ENCODE data around the gene ADCY1. TPM values are rescaled to one million over a fixed set of nuclear protein-coding genes. Genes with fewer than 3 reads are reported as not detected.

ADCY1 gene
- total and polyA plus RNA-seq, 12 donors, result 0.46 to 8.6 (median 3.4) TPM

- no peak overlapping the region for H3K4me3 ChIP-seq
- no peak for DNase-seq
- ATAC-seq, result no peak
- peaks cover 0 to 31% (median 12%) of the 10 kb centered on the region in 9 donors for H3K4me1 ChIP-seq
- H3K27me3 ChIP-seq, result no peaks in the 10 kb centered on the region
- H3K27ac ChIP-seq, result no peak overlapping the region
- H3K36me3 ChIP-seq, result peaks cover 0 to 21% (median 0%) of the 10 kb centered on the region in 9 donors
- TF ChIP-seq, protein P1, sequence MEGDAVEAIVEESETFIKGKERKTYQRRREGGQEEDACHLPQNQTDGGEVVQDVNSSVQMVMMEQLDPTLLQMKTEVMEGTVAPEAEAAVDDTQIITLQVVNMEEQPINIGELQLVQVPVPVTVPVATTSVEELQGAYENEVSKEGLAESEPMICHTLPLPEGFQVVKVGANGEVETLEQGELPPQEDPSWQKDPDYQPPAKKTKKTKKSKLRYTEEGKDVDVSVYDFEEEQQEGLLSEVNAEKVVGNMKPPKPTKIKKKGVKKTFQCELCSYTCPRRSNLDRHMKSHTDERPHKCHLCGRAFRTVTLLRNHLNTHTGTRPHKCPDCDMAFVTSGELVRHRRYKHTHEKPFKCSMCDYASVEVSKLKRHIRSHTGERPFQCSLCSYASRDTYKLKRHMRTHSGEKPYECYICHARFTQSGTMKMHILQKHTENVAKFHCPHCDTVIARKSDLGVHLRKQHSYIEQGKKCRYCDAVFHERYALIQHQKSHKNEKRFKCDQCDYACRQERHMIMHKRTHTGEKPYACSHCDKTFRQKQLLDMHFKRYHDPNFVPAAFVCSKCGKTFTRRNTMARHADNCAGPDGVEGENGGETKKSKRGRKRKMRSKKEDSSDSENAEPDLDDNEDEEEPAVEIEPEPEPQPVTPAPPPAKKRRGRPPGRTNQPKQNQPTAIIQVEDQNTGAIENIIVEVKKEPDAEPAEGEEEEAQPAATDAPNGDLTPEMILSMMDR (IDR thresholded peaks at IDR 0.05), result no peak
- no peaks in the 10 kb centered on the region for H3K9me3 ChIP-seq
- 96 to 100% methylated on average over 3 of the region's 3 CpGs for WGBS, 2 donors
- intact Hi-C loops (cut with DNase I), result no loop called here
These were observed 113.0 kb downstream of the ADCY1 start for GRCh38 chr7:45687185-45687560.

DNA sequence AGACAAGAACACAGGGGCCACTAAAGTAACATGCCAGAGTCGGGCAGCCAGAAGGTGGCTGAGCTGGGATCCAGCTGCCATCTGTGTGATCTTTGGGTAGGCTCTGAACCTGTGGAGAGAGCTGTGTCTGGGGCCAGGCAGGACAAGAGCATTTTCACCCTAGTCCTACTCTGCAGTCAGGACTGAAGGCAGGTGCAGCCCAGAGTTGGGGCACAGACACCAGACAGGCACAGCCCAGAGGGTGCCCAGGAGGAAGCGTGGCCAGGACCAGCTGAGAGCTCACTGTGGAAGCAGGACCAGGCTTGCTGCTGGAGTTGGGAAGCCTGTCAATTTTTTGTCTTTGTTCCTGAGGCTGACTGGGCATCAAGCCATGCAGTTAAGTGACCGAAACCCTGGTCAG lies 113.6 kb downstream of the ADCY1 start:
- no peaks in the 10 kb centered on the region for H3K9me3 ChIP-seq
- WGBS, 2 donors, result 62 to 71% methylated on average over 3 of the region's 3 CpGs
- peaks cover 0 to 24% (median 0%) of the 10 kb centered on the region in 9 donors for H3K36me3 ChIP-seq
- peaks cover 0 to 31% (median 12%) of the 10 kb centered on the region in 9 donors for H3K4me1 ChIP-seq
- H3K27ac ChIP-seq, result no peak overlapping the region
- DNase-seq (no peak), ATAC-seq (peak in 2 of 8 donors; percentile 16 to 32)
- no peaks in the 10 kb centered on the region for H3K27me3 ChIP-seq
- intact Hi-C loops (cut with DNase I), result no loop called here
- TF ChIP-seq, protein P1 (IDR thresholded peaks at IDR 0.05), result no peak
- H3K4me3 ChIP-seq, result no peak overlapping the region

GRCh38 chr7:45688382-45688781 lies 114.2 kb downstream of the ADCY1 start:
- DNase-seq (no peak), ATAC-seq (no peak)
- TF ChIP-seq, protein P1 (IDR thresholded peaks at IDR 0.05), result no peak
- Histone ChIP-seq H3K9me3 (no peaks in the 10 kb centered on the region), H3K36me3 (peaks cover 0 to 24% (median 0%) of the 10 kb centered on the region in 9 donors), H3K27ac (no peak overlapping the region), H3K4me3 (no peak overlapping the region), H3K4me1 (peaks cover 0 to 31% (median 12%) of the 10 kb centered on the region in 9 donors), H3K27me3 (no peaks in the 10 kb centered on the region)
- intact Hi-C loops (cut with DNase I), result no loop called here

- no peak for ATAC-seq
- intact Hi-C loops (cut with DNase I), result no loop called here
- Histone ChIP-seq H3K36me3 (peaks cover 0 to 24% (median 0%) of the 10 kb centered on the region in 9 donors), H3K4me3 (no peak overlapping the region), H3K27me3 (no peaks in the 10 kb centered on the region), H3K27ac (no peak overlapping the region), H3K4me1 (peaks cover 0 to 31% (median 12%) of the 10 kb centered on the region in 9 donors), H3K9me3 (peaks cover 0 to 2% (median 0%) of the 10 kb centered on the region in 11 donors)
- no peak for DNase-seq
- TF ChIP-seq, protein P1 (IDR thresholded peaks at IDR 0.05), result no peak
- WGBS, 2 donors, result 79% methylated on average over 10 of the region's 10 CpGs
These were observed 115.0 kb downstream of the ADCY1 start for GRCh38 chr7:45689011-45689796.
